Measurements from ENCODE around the gene COL4A6.

DNA sequence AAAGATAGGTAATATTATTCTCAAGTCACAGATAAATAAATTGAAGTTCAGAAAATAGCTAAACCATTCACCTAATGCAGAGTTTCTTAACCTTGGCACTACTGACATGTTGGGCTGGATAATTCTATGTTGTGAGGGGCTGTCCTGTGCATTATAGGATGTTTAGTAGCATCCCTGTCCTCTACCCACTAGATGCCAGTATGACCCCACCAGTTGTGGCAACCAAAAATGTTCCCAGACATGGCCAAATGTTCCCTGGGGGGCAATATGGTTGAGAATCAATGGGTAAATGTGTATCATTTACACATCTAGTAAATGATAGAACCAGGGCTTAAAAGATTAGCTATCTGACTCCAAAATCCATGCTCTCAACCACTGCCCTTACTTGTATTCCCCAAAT lies 140.9 kb downstream of the COL4A6 start:
- TF ChIP-seq, protein P1, sequence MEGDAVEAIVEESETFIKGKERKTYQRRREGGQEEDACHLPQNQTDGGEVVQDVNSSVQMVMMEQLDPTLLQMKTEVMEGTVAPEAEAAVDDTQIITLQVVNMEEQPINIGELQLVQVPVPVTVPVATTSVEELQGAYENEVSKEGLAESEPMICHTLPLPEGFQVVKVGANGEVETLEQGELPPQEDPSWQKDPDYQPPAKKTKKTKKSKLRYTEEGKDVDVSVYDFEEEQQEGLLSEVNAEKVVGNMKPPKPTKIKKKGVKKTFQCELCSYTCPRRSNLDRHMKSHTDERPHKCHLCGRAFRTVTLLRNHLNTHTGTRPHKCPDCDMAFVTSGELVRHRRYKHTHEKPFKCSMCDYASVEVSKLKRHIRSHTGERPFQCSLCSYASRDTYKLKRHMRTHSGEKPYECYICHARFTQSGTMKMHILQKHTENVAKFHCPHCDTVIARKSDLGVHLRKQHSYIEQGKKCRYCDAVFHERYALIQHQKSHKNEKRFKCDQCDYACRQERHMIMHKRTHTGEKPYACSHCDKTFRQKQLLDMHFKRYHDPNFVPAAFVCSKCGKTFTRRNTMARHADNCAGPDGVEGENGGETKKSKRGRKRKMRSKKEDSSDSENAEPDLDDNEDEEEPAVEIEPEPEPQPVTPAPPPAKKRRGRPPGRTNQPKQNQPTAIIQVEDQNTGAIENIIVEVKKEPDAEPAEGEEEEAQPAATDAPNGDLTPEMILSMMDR (IDR thresholded peaks at IDR 0.05; ENCODE audit: low read length): no peak
- TF ChIP-seq EZH2 (optimal IDR thresholded peaks at IDR 0.05; ENCODE audit: low read depth, low read length): no peak
- no peak for TF ChIP-seq EZH2phosphoT487 (IDR thresholded peaks at IDR 0.05; ENCODE audit: low read length)
